Measurements from ENCODE around the gene ADPRM.

The ADPRM gene

DNA sequence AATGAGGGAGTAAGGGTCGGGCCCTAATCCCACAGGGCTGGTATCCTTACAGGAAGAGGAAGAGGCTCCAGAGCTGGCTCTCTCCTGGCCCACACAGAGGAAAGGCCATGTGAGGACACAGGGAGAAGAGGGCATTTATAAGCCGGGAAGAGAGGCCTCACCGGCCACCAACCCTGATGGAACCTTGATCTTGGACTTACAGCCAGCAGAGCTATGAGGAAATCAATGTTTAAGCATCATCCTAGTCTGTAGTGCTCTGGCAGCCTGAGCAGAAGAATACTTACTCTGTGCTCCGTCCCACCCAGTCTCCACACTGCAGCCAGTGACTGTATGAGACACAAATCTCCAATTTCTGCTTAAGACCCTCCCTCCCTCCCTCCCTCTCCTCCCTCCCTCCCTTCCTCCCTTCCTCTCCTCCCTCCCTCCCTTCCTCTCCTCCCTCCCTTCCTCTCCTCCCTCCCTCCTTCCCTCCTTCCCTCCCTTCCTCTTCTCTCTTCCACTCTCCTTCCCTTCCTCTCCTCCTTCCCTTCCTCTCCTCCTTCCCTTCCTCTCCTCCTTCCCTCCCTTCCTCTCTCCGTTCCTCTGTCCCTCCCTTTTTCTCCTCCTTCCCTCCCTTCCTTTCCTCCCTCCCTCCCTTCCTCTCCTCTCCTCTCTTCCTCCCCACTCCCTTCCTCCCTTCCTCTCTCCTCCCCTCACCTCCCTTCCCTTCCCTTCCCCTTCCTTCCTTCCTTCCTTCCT, 41.3 kb downstream of the ADPRM start:
- DNase-seq, result no peak

DNA sequence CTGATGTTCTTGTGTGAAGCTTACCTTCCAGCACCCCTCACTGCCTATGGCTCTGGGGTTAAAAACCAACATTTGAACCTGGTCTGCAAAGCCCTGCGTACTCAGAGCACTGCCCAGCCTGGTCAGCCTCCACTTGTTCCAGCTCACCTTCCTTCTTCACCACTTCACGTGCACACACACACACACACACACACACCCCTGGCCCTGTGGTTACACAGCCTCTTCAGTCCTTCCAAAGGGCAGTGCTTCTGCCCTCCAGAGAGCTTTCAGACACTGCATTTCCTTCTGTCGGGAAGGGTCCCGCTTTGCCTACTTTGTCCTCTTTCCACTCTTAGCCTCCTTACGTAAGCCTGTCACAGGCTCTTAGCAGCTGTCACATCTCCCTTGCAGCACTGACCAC, 42.0 kb downstream of the ADPRM start:
- DNase-seq, result no peak

DNA sequence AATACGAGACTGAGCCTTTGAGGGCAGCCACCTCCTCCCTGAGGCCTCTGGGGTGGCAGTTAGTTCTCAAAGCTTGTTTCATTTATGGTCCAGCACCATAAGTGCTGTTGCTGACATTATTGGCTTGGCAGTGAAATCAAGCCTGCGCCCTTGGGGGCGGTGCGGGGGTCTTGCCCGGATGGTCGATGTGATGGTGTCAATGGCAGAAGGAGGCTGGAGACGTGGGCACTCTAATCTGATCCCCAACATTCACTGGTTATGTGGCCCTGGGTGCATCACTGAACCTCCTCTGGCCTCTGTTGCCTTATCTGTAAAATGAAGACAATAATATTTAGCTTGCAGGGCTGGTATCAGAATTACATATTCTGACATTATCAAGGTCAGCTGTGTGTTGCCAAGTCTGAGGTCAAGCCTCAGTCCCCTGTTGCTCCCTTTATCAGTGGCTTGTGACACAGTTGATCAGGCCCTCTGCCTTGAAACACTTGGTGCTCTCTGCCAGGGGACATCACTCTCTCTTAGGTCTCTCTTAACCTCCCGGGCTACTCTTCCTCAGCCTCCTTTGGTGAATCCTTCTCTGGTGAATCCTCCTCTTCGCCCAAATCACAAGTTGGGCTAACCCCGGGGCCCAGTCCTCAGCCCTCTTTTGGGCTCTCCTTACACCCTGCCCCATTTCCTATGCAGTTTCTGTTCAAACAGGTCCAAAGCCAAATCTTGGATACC, 44.2 kb downstream of the ADPRM start:
- DNase-seq, result no peak

DNA sequence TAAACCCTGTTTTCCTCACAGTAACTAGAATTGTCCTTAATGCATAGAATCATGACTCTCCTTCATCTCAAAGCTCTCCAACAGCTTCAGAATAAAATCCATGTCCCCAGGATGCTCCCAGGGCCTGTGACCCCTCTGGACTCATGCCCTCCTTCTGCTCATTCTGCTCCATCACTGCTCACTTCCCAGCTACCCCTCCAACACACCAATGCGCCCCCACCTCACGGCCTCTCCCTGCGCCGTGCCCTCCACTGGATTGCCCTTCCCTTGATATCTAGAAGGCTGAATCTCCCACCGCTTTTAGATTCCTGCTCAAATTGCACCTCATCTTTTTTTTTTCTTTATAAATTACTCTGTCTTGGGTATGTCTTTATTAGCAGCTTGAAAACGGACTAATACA, 45.0 kb downstream of the ADPRM start:
- no peak for DNase-seq

DNA sequence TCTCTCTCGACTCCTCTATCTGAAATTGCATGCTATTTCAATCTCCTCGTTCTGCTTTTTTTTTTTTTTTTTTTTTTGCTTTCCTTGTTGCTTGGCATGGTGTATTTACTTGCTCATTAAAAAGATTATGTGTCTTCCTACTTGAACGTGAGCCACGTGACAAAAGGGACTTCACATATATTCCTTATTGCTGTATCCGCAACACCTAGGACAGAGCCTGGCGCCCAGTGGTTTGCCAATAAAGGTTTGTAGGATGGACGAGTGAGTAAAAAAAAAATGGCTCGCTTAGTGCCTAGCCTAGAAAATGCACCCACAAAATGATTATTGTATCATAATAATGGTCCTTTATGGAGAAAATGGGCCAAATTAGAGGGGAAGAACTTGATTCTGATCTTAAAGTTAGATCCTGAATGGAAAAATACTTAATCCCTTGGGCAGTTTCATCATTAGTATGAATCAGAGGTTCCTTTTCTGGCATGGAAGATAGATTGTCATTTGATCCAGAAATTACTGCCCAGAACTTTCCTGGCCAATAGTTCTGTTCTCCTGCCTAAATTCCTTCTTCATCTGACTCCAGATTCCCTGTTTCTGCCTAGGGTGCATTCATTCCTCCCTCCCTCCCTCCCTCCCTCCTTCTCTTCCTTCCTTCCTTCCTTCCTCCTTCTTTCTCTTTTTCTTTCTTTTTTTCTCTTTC, 46.1 kb downstream of the ADPRM start:
- DNase-seq, result no peak

DNA sequence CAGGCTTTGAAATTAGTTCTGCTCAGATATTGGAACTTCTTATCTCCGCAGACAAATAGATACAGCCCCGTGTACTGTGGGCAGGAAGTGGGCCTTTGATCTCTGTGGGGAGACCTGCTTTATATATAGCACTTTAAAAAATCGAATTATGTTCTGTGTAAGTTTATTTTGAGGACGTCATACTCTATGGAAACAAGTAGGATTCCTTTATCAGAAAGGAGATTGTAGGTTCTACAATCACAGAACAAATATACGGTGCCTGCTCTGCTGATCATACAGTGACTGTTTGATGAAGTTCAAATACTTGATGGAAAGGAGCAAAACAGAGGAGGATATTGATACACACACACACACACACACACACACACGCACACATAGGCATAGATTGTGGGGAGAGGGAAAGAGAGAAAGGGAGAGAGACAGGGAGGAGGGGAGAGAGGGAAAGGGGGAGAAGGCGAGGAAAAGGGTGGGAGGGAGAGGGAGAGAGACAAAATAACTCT, 47.2 kb downstream of the ADPRM start:
- DNase-seq, result no peak

DNA sequence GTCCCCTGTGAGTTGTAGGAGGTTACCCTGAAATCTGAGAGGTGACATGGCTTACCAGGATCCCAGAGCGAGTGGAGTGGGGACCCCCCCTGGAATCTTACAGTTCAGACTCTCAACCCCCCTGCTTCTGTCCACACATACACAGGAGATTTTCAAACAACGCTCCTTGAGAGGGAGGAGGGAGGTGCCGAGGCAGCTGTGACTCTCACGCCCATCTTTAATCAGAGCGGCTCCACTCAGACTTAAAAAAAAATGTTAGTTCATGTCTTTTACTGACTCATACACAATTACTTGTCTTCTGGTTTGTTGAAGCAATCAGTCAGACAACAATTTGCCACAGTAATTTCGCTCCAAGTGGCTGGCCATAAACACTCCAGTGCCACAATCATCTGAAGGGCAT, 47.8 kb downstream of the ADPRM start:
- no peak for DNase-seq

DNA sequence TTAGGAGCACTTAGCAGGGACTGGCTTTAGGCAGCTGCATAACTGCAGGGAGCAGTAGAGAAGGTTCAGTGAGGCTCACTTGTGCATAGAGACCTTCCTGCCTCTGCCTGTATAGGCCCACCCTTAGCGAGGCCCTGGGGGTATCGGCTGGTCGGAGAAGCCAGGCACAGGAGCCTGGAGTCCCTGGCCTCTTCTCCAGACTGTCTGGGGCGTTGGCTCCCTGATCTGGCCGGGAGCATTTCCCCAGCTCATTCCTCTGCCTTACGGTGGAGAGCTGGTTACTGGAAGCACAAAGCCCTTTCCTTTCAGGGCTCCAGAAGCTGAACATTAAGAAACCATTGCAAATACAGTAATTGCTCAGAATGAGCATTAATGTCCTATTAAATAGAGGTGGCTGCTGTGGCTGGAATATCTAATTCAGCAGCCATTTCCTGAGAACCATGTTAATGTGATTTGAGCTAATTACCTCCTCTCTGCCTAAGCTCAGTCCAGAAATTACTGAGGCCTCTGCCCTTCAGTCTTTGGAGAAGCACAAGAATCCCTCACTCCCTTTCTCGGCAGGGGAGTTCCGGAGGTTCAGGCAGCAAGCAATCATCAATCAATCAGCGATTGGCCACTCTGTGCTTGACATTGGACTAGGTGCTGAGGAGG, 51.3 kb downstream of the ADPRM start:
- DNase-seq, result no peak

DNA sequence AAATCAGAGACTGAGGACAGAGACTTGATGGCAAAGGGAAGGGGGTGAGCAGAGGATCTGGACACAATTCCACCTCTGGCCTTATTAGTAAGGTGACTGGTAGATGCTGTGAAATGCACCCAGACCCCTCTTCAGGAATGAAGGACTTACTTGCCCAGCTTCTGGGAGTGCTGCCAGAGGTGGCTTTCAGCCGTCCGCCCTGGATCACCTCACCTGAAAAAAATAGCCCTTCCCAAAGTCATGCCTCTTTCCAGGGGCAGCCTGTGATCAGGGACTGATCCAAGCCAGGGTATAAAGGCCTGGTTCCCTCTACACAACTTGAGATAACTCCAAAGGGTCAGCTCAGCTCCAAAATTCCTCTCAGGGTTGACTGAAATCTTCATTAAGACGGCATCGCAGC, 52.8 kb downstream of the ADPRM start:
- no peak for DNase-seq

DNA sequence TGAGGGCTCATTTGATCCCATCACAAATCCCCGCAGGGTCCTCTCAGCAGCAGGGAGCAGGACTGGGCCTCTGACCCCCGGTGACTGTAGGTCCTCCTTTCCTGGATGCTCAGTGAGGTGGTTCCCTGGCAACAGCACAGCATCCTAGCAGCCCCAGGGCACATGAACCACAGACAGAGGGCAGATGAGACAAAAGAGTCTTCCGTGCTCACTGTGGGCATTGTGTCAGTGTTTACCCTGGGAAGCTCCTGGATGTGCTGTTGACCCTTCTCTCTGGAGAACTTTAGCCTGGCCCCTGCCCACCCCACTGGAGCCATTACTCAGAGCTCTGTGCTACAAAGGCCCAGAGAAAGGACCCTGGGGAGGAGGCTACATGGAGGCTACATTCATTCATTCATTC, 54.2 kb downstream of the ADPRM start:
- DNase-seq, result no peak

DNA sequence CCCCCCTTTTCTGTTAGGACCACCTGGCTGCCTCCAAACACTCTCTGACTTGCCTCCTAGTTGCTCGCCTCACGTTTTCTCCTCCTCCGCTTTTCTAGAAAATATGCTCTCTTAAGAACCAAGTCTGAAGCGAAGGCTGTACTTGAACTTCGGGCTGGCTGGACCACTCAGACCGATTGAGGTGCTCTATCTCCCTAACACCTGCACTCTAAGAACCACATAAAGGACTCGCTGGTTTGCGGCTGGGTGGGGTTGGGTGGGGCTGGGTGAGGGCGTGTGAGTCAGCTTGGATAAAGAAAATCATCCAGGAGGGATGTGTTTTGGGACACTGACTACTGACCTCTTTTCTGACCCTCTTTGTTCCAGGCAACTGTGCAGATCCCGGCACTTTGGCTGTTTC, 55.3 kb downstream of the ADPRM start:
- no peak for DNase-seq

DNA sequence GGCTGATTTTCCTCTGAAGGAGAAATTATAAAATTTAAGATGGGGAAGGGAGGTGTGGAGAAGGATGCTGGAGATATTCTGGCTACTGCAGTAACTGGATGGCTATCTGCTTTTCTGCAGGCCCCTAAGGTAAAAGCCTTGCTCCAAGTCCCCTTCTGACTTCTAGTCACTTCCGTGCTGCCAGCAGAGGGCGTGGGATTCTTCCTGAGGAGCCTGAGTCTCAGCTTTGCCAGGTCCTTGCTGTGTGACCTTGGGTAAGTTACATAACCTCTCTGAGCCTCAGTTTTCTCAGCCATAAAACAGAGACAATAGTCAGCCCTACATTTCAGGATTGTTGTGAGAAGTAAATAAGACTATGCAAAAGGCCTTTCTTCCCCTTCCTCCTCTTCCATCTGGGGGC, 56.7 kb downstream of the ADPRM start:
- DNase-seq, result peak in 2 of 51 donors; percentile 5 to 6

DNA sequence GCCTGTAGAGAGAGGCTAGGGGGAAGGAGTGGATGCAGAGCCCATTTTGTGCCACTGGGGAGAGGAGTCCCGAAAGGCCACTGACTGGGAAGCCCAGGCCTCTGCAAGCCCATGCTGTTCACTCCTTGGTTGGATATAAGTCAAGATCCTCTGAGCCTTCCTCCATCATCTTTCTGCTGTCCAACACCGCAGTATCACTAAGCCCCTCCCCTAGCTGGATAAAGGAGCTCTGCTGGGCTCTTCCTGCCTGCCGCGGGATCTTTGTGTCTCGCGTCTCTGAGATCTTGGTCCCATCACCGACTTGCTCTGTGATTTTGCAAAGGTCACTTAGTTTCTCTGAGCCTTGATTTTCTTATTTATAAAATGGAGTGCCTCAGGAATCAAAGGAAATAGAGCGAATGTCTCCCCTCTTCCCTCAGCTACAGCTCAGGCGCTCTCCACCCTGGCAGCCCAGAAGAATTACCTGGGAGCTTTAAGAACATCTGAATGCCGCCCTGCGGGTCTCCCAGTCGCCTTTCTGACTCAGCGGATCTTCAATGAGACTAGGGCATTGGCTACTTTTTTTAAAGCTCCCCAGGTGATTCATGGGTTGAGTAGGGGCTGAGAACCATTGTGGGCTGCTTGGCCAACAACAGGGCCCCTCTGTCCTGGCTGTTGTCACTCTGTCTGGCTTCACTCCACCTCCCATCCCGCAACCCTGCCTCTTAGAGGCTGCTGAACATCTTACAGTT, 57.6 kb downstream of the ADPRM start:
- no peak for DNase-seq

DNA sequence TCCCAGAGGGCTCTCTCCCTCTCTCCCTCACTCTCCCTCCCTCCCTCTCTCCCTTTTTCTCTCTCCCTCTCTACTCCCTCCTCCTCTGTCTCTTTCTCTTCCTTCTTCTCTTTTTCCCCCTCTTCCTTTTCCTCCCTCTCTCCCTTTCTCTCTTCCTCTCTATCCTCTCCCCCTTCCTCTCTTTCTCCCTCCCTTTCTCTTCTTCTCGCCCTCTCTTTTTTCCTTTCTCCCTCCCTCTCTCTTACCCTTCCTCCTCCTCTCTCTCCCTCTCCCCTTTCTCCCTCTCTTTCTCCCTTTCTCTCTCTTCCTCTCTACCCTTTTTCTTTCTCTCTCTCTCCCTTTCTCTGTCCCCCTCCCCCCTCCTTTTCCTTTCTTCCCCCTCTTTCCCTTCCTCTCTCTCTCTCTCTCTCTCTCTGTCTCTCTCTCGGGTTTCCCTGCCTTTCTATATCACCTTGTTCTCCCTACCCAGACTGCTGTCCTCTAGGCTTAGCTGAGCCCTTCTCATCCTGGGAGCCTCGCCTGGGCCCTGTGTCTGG, 58.3 kb downstream of the ADPRM start:
- no peak for DNase-seq

DNA sequence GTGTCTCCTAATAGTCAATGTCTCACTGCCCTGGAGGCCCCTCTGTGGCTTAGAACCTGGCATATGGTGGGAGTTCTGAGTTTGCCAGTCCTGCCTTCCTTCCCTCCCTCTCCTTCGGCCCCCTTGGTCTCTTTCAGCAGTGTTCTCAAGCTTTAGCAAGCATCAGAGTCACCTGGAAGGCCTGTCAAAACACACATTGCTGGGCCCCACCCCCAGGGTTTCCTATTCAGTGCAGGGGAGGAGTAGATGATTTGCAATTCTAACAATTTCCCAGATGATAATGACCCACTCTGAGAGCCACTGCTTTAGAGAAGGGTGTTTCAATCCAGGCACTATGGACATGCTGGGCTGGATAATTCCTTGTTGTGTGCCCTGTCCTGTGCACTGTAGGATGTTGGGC, 58.8 kb downstream of the ADPRM start:
- no peak for DNase-seq

DNA sequence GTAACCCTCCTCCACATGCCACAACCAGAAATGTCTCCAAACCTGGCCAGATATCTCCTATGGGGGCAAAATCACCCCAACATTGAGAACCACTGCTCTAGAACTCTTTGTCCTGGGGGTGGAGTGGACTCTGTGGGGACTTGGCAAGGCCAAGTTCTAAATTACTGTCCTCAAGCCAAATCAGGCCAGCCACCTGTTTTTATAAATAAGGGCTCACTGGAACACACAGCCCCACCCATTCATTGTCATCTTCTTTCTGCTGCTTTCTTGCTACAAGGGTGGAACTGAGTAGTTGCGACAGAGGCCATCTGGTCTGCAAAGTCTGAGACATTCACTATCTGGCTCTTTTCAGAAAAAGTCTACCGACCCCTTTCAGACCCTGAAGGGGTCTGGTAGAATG, 59.2 kb downstream of the ADPRM start:
- no peak for DNase-seq

DNA sequence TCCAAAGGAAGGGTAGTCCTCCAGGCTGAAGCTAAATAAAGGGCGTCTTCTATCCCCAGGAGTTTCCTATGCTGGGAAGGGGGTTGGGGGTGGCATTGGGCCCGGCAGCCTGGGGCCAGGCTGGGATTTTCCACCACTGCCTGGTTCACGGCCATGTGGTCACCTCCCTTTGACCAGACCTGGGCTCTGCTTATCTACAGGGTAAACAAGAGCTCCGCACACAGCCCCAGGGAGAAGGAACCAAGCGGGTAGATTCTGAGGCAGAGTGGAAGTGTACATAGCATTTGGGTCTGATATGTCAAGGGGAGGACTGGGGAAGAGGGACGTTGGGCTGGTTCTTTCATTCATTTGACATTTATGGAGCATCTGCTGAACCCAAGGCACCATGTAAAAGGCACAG, 59.7 kb downstream of the ADPRM start:
- DNase-seq, result no peak

DNA sequence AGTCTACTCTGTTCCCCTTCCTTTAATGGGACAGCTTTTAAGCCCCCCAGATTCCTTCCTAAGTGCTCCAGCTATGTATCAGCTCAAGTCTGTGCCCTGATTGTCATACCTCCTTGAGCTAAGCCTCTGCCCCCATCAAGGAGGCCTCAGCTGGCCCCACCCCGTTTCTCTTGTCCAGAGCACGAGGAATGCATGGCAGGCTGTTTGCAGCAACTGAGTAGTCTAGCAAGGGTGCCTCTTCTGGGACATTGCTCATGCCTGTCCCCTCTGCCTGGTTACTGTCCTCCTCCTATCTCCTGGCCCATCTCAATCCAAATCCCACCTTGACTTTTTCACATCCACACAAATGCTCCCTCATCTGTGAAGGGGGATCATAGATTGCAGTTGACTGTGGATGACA, 60.3 kb downstream of the ADPRM start:
- DNase-seq, result no peak

DNA sequence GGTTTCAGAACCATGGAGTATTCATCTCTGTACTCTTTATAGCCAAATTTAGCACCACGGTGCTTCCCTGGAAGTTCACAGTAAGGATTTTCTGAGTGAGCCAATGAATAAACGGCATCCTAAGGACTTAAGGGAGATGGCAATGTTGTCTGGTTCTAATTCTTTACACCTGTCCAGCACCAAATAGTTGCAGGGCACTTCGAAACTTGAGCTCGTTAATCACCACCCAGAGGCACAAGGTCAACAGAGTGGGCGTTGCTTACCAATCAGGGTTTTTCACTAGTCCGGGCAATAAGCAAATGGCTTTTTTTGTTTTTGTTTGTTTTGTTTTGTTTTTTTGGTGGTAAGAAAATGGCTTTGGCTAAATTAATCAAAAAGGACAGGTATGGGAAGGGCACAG, 60.7 kb downstream of the ADPRM start:
- DNase-seq, result no peak

Data from hypothalamus (tissue), 51 donors.